ENCODE results near the gene ZNF729. TPM values are rescaled to one million over a fixed set of nuclear protein-coding genes. Genes with fewer than 3 reads are reported as not detected.
"Not testable (repeated sequence)": the region's sequence is repeated elsewhere in the genome, so short reads cannot be mapped to it uniquely, and the experiment has no call there.

The ZNF729 gene
- total RNA-seq: not detected

- CTCF ChIA-PET: no interaction called here
- Mint-ChIP-seq H3K9me3 (peaks cover 37% of the 10 kb centered on the region), H3K27ac (no peak within 1 kb of the TSS), H3K4me1 (no peaks in the 10 kb centered on the region), H3K27me3 (no peaks in the 10 kb centered on the region), H3K36me3 (ENCODE audit: low read depth) (no peaks in the 10 kb centered on the region), H3K4me3 (no peak within 1 kb of the TSS)
- DNase-seq: no peak
- POLR2A ChIA-PET: no interaction called here
Observed at GRCh38 chr19:22286151-22286810, at the start of gene ZNF729. Gene ZNF729 (plus strand): TSS chr19:22286441. CDS start chr19:22286526, 85 bp downstream.

DNA sequence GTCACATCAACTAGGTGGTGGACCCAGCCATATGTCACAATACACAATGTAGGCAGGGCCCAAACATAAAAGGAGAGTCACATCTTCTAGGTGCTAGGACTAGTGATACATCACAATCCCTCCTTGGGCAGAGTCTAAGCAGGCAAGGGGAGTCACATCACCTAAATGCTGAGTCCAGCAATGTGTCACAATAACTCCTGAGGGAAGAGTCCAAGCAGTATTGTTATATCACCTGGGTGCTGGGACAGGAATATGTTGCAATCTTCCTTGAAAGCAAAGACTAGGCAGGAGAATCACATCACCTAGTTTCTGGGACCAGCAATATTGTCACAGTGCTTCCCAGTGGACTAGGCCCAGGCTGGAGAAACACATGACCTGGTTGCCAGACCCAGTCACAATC is 29.4 kb upstream of the ZNF729 start:
- ChIA-PET POLR2A (no interaction called here), CTCF (no interaction called here)
- DNase-seq: no peak
- H3K4me3 Mint-ChIP-seq: no peak overlapping the region
- peaks cover 46% of the 10 kb centered on the region for H3K9me3 Mint-ChIP-seq
- H3K4me1 Mint-ChIP-seq: no peaks in the 10 kb centered on the region
- H3K27ac Mint-ChIP-seq: no peak overlapping the region
- H3K36me3 Mint-ChIP-seq (ENCODE audit: low read depth): no peaks in the 10 kb centered on the region
- no peaks in the 10 kb centered on the region for H3K27me3 Mint-ChIP-seq

DNA sequence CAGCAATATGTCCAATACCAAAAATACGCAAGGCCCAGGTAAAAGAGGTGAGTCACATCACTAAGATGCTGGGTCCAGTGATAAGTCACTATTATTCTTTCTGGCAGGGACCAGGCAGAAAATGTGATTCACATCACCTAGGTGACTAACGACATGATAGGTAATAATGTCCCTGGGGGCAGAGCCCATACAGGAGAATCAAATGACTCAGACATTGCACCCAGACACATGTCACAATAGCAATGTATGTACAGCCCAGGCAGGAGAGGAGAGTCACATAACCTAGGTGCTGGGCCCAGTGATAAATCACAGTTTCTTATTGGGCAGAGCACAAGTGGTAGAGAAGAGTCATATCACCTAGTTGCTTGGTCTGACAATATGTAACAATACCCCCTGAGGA is 28.9 kb upstream of the ZNF729 start:
- POLR2A ChIA-PET: no interaction called here
- DNase-seq: no peak
- H3K9me3 Mint-ChIP-seq: peaks cover 47% of the 10 kb centered on the region
- H3K36me3 Mint-ChIP-seq (ENCODE audit: low read depth): no peaks in the 10 kb centered on the region
- H3K27ac Mint-ChIP-seq: no peak overlapping the region
- CTCF ChIA-PET: no interaction called here
- no peaks in the 10 kb centered on the region for H3K4me1 Mint-ChIP-seq
- H3K4me3 Mint-ChIP-seq: no peak overlapping the region
- no peaks in the 10 kb centered on the region for H3K27me3 Mint-ChIP-seq

GRCh38 chr19:22257916-22258315 is 28.3 kb upstream of the ZNF729 start:
- ChIA-PET POLR2A (no interaction called here), CTCF (no interaction called here)
- no peak overlapping the region for H3K27ac Mint-ChIP-seq
- H3K9me3 Mint-ChIP-seq: peaks cover 48% of the 10 kb centered on the region
- H3K4me1 Mint-ChIP-seq: no peaks in the 10 kb centered on the region
- H3K4me3 Mint-ChIP-seq: no peak overlapping the region
- no peak for DNase-seq
- H3K36me3 Mint-ChIP-seq (ENCODE audit: low read depth): no peaks in the 10 kb centered on the region
- no peaks in the 10 kb centered on the region for H3K27me3 Mint-ChIP-seq

DNA sequence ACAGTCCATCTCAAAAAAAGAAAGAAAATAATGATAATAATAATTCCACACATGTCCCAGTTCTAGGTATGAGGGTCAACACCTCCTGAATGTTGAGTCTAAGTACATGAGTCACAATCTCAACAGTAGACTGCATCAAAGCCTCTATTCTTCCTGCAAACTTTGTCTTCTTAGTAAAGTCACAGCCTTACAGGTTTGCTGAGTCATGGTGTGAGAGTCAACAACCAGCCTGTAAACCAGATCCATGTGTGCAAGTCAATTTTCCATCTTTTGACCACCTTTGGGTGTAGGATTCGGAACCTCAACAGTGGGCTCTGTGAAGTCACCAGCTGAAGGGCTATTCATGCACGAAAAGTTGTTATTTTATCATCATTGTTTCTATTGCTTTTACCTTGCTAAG is 25.7 kb upstream of the ZNF729 start:
- no peaks in the 10 kb centered on the region for H3K27me3 Mint-ChIP-seq
- H3K27ac Mint-ChIP-seq: no peak overlapping the region
- H3K4me3 Mint-ChIP-seq: no peak overlapping the region
- DNase-seq: no peak
- ChIA-PET CTCF (no interaction called here), POLR2A (no interaction called here)
- no peaks in the 10 kb centered on the region for H3K4me1 Mint-ChIP-seq
- no peaks in the 10 kb centered on the region for H3K36me3 Mint-ChIP-seq (ENCODE audit: low read depth)
- H3K9me3 Mint-ChIP-seq: peaks cover 46% of the 10 kb centered on the region

DNA sequence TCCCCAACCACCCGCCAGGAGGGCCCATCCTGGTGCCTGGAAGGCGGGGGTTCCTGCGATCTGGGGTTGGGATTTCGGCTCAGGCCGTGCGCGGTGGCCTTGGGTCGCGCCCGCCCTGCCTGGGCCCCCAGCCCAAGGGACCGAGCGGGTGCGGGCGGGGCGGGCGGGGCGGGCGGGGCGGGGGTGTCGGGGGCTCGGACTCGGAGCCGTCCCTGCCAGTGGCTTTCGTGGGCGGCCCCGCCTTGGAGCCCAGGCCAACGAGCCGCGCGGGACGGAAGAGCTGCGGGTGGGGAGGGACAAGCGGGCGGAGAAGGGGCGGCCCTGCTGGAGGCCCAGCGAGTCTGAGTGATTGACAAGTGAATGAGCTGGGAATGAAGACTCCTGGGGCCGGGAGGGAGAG is 24.6 kb upstream of the ZNF729 start:
- H3K27me3 Mint-ChIP-seq: no peaks in the 10 kb centered on the region
- POLR2A ChIA-PET: no interaction called here
- no peak for DNase-seq

GRCh38 chr19:22263121-22263520 is 23.1 kb upstream of the ZNF729 start:
- Mint-ChIP-seq H3K27ac (peak overlapping the region; percentile 27), H3K4me3 (no peak overlapping the region), H3K27me3 (no peaks in the 10 kb centered on the region), H3K9me3 (peaks cover 44% of the 10 kb centered on the region), H3K4me1 (no peaks in the 10 kb centered on the region), H3K36me3 (ENCODE audit: low read depth) (no peaks in the 10 kb centered on the region)
- CTCF ChIA-PET: no interaction called here
- POLR2A ChIA-PET: no interaction called here
- DNase-seq: no peak

More for the DNA sequence above, 24.6 kb upstream of the ZNF729 start:
- Mint-ChIP-seq H3K4me1 (no peaks in the 10 kb centered on the region), H3K27ac (no peak overlapping the region), H3K4me3 (no peak overlapping the region), H3K36me3 (ENCODE audit: low read depth) (no peaks in the 10 kb centered on the region), H3K9me3 (peaks cover 42% of the 10 kb centered on the region)
- CTCF ChIA-PET: no interaction called here

DNA sequence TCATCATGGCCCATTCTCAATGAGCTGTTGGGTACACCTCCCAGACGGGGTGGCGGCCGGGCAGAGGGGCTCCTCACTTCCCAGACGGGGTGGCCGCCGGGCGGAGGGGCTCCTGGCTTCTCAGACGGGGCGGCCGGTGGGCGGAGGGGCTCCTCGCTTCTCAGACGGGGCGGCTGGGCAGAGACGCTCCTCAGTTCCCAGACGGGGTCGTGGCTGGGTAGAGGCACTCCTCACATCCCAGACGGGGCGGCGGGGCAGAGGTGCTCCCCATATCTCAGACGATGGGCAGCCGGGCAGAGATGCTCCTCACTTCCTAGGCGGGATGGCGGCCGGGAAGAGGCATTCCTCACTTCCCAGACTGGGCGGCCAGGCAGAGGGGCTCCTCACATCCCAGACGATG is 35.3 kb downstream of the ZNF729 start:
- DNase-seq; POLR2A ChIA-PET; H3K27ac Mint-ChIP-seq; CTCF ChIA-PET; H3K36me3 Mint-ChIP-seq (ENCODE audit: low read depth); H3K27me3 Mint-ChIP-seq; H3K4me1 Mint-ChIP-seq; H3K4me3 Mint-ChIP-seq: not testable (repeated sequence)
- H3K9me3 Mint-ChIP-seq: peaks cover 47% of the 10 kb centered on the region

GRCh38 chr19:22326219-22326618 is 40.0 kb downstream of the ZNF729 start:
- H3K36me3 Mint-ChIP-seq (ENCODE audit: low read depth): no peaks in the 10 kb centered on the region
- no peak overlapping the region for H3K4me3 Mint-ChIP-seq
- ChIA-PET POLR2A (no interaction called here), CTCF (no interaction called here)
- no peaks in the 10 kb centered on the region for H3K4me1 Mint-ChIP-seq
- H3K9me3 Mint-ChIP-seq: peaks cover 73% of the 10 kb centered on the region
- DNase-seq: no peak
- H3K27me3 Mint-ChIP-seq: no peaks in the 10 kb centered on the region
- no peak overlapping the region for H3K27ac Mint-ChIP-seq

- H3K4me1 Mint-ChIP-seq: no peaks in the 10 kb centered on the region
- POLR2A ChIA-PET: no interaction called here
Observed at GRCh38 chr19:22327321-22327720, 41.1 kb downstream of the ZNF729 start.

GRCh38 chr19:22331521-22331920 is 45.3 kb downstream of the ZNF729 start:
- Mint-ChIP-seq H3K36me3 (ENCODE audit: low read depth) (no peaks in the 10 kb centered on the region), H3K4me3 (no peak overlapping the region), H3K27ac (no peak overlapping the region), H3K4me1 (no peaks in the 10 kb centered on the region), H3K9me3 (peaks cover 78% of the 10 kb centered on the region), H3K27me3 (no peaks in the 10 kb centered on the region)
- no peak for DNase-seq
- POLR2A ChIA-PET: no interaction called here
- CTCF ChIA-PET: no interaction called here

More at GRCh38 chr19:22327321-22327720, 41.1 kb downstream of the ZNF729 start:
- H3K4me3 Mint-ChIP-seq: no peak overlapping the region
- H3K9me3 Mint-ChIP-seq: peaks cover 77% of the 10 kb centered on the region
- CTCF ChIA-PET: no interaction called here
- no peak for DNase-seq
- no peaks in the 10 kb centered on the region for H3K27me3 Mint-ChIP-seq
- H3K27ac Mint-ChIP-seq: no peak overlapping the region
- no peaks in the 10 kb centered on the region for H3K36me3 Mint-ChIP-seq (ENCODE audit: low read depth)

- Mint-ChIP-seq H3K4me3 (no peak overlapping the region), H3K36me3 (ENCODE audit: low read depth) (no peaks in the 10 kb centered on the region), H3K27me3 (no peaks in the 10 kb centered on the region), H3K27ac (no peak overlapping the region), H3K4me1 (no peaks in the 10 kb centered on the region), H3K9me3 (peaks cover 75% of the 10 kb centered on the region)
- CTCF ChIA-PET: no interaction called here
- POLR2A ChIA-PET: no interaction called here
- DNase-seq: no peak
Observed at GRCh38 chr19:22332924-22333323, 46.7 kb downstream of the ZNF729 start.

DNA sequence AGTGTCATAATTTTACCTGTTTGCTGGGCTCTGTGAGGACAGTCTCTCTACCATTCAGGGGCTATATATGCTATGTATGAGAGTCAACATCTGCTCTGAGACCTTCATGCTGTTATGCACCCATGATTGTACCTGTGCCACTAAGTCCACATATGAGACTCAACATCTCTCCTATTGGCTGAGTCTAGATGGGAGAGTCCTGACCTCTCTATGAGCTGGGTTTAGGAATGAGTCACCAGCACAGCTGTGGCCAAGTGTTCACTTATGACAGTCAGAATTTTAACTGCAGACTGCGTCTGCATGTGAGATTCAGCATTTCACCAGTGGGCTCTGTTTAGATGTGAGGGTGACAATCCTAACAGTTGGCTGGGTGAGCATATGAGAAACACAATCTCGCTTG is 49.5 kb downstream of the ZNF729 start:
- H3K9me3 Mint-ChIP-seq: peaks cover 60% of the 10 kb centered on the region

GRCh38 chr19:22354665-22355064 is 68.4 kb downstream of the ZNF729 start:
- Mint-ChIP-seq H3K36me3 (ENCODE audit: low read depth) (no peaks in the 10 kb centered on the region), H3K27me3 (no peaks in the 10 kb centered on the region), H3K27ac (no peak overlapping the region), H3K4me1 (no peaks in the 10 kb centered on the region), H3K4me3 (no peak overlapping the region), H3K9me3 (peaks cover 38% of the 10 kb centered on the region)
- POLR2A ChIA-PET: no interaction called here
- CTCF ChIA-PET: no interaction called here
- no peak for DNase-seq

More for the DNA sequence above, 49.5 kb downstream of the ZNF729 start:
- Mint-ChIP-seq H3K36me3 (ENCODE audit: low read depth) (no peaks in the 10 kb centered on the region), H3K27me3 (no peaks in the 10 kb centered on the region), H3K4me1 (no peaks in the 10 kb centered on the region), H3K4me3 (no peak overlapping the region), H3K27ac (no peak overlapping the region)
- POLR2A ChIA-PET: no interaction called here
- DNase-seq: no peak
- CTCF ChIA-PET: no interaction called here
